ENCODE data around the gene VGLL2.

VGLL2 gene

GRCh38 chr6:117266257-117267053 lies 1.1 kb downstream of the VGLL2 start:
- no peak for TF ChIP-seq MAX (IDR thresholded peaks at IDR 0.05)
- no peak for TF ChIP-seq EP300 (IDR thresholded peaks at IDR 0.05; ENCODE audit: borderline replicate concordance)
- no peak for TF ChIP-seq TEAD4 (IDR thresholded peaks at IDR 0.05)
- TF ChIP-seq TCF12 (IDR thresholded peaks at IDR 0.05; ENCODE audit: low read depth): no peak
- no peak for TF ChIP-seq YY1 (IDR thresholded peaks at IDR 0.05; ENCODE audit: low read depth)
- no peak for TF ChIP-seq RAD21 (IDR thresholded peaks at IDR 0.05; ENCODE audit: low read depth)
- no peak for TF ChIP-seq TAF1 (IDR thresholded peaks at IDR 0.05; ENCODE audit: low read depth)
- no peak for TF ChIP-seq ZBTB7A (IDR thresholded peaks at IDR 0.05; ENCODE audit: low read depth)
- no peak for TF ChIP-seq USF1 (IDR thresholded peaks at IDR 0.05)
- TF ChIP-seq FOXM1 (IDR thresholded peaks at IDR 0.05; ENCODE audit: borderline replicate concordance, low read depth): no peak
- TF ChIP-seq REST (IDR thresholded peaks at IDR 0.05; ENCODE audit: low read depth): no peak
- no peak for TF ChIP-seq CEBPB (IDR thresholded peaks at IDR 0.05)
- no peak for TF ChIP-seq CREB1 (IDR thresholded peaks at IDR 0.05; ENCODE audit: low read depth)
- no peak for TF ChIP-seq EGR1 (IDR thresholded peaks at IDR 0.05)
- TF ChIP-seq NFIC (IDR thresholded peaks at IDR 0.05): no peak

GRCh38 chr6:117267054-117267347 lies 1.6 kb downstream of the VGLL2 start:
- no peak for TF ChIP-seq FOXM1 (IDR thresholded peaks at IDR 0.05; ENCODE audit: borderline replicate concordance, low read depth)
- no peak for TF ChIP-seq RAD21 (IDR thresholded peaks at IDR 0.05; ENCODE audit: low read depth)
- TF ChIP-seq CREB1 (IDR thresholded peaks at IDR 0.05; ENCODE audit: low read depth): no peak
- no peak for TF ChIP-seq MAX (IDR thresholded peaks at IDR 0.05)
- no peak for TF ChIP-seq NFIC (IDR thresholded peaks at IDR 0.05)
- no peak for TF ChIP-seq YY1 (IDR thresholded peaks at IDR 0.05; ENCODE audit: low read depth)
- no peak for TF ChIP-seq TAF1 (IDR thresholded peaks at IDR 0.05; ENCODE audit: low read depth)
- no peak for TF ChIP-seq EP300 (IDR thresholded peaks at IDR 0.05; ENCODE audit: borderline replicate concordance)
- no peak for TF ChIP-seq CEBPB (IDR thresholded peaks at IDR 0.05)
- TF ChIP-seq USF1 (IDR thresholded peaks at IDR 0.05): no peak
- no peak for TF ChIP-seq TCF12 (IDR thresholded peaks at IDR 0.05; ENCODE audit: low read depth)
- TF ChIP-seq EGR1 (IDR thresholded peaks at IDR 0.05): no peak
- TF ChIP-seq REST (IDR thresholded peaks at IDR 0.05; ENCODE audit: low read depth): no peak
- TF ChIP-seq TEAD4 (IDR thresholded peaks at IDR 0.05): no peak
- no peak for TF ChIP-seq ZBTB7A (IDR thresholded peaks at IDR 0.05; ENCODE audit: low read depth)

- TF ChIP-seq RAD21 (IDR thresholded peaks at IDR 0.05; ENCODE audit: low read depth) (peak; percentile 4; the same call in 1 of the 2 replicates), TEAD4 (IDR thresholded peaks at IDR 0.05) (no peak)
These were observed 2.6 kb downstream of the VGLL2 start for GRCh38 chr6:117267766-117268534.

GRCh38 chr6:117268924-117269323 lies 3.6 kb downstream of the VGLL2 start:
- TF ChIP-seq NFIC (IDR thresholded peaks at IDR 0.05) (no peak), FOXM1 (IDR thresholded peaks at IDR 0.05; ENCODE audit: borderline replicate concordance, low read depth) (no peak), EGR1 (IDR thresholded peaks at IDR 0.05) (no peak), CREB1 (IDR thresholded peaks at IDR 0.05; ENCODE audit: low read depth) (no peak)

- TF ChIP-seq CREB1 (IDR thresholded peaks at IDR 0.05; ENCODE audit: low read depth): no peak
- TF ChIP-seq YY1 (IDR thresholded peaks at IDR 0.05; ENCODE audit: low read depth): no peak
- TF ChIP-seq TCF12 (IDR thresholded peaks at IDR 0.05; ENCODE audit: low read depth): no peak
- no peak for TF ChIP-seq EP300 (IDR thresholded peaks at IDR 0.05; ENCODE audit: borderline replicate concordance)
- TF ChIP-seq RAD21 (IDR thresholded peaks at IDR 0.05; ENCODE audit: low read depth): no peak
- no peak for TF ChIP-seq FOXM1 (IDR thresholded peaks at IDR 0.05; ENCODE audit: borderline replicate concordance, low read depth)
- no peak for TF ChIP-seq REST (IDR thresholded peaks at IDR 0.05; ENCODE audit: low read depth)
- TF ChIP-seq TAF1 (IDR thresholded peaks at IDR 0.05; ENCODE audit: low read depth): no peak
- no peak for TF ChIP-seq TEAD4 (IDR thresholded peaks at IDR 0.05)
- TF ChIP-seq USF1 (IDR thresholded peaks at IDR 0.05): no peak
These were observed 4.3 kb downstream of the VGLL2 start for GRCh38 chr6:117269638-117270054.

Data from Ishikawa (cell line).